A549 treated with ZK216348 at 1 μM for 4 hours (cell line): ENCODE measurements around the gene CPEB3. TPM values are rescaled to one million over a fixed set of nuclear protein-coding genes. Genes with fewer than 3 reads are reported as not detected.

Experiments
- total RNA-seq: library from RNA; stranded (reverse); fragments of 200-300 nt; extraction: Qiagen RNA extraction; gene quantifications from 5 replicates; pipeline ENCODE4 v1.2.3, GENCODE V29; 2022; ENCODE audit warnings: low read depth

The CPEB3 gene
- total RNA-seq, result 0.12 to 0.52 TPM (median 0.39 TPM) in 5 replicates

GRCh38 chr10:92290837-92291615 lies at the start of gene CPEB3, which contains the start of gene MARCHF5:
CPEB3 (minus strand) TSS chr10:92291078; CDS start chr10:92240350, 50,728 bp downstream.
MARCHF5 (plus strand) TSS chr10:92291167; CDS start chr10:92291495, 328 bp downstream.

Other genes with a start within 250 kb of the CPEB3 start
- gene MARCHF5, start 89 bp upstream of the CPEB3 start, total RNA-seq, result 29.7 to 41.8 TPM (median 34.8 TPM) in 5 replicates